Bone marrow (tissue), 2 donors: ENCODE results near the gene PRAC1.
A peak's percentile ranks its signal among the peaks of the same experiment; 100 is the strongest.

Experiments
- DNase-seq, 2 donors: peaks; one replicate each; lab custom pipeline; 2025; lab: John Stamatoyannopoulos, UW

The PRAC1 gene

GRCh38 chr17:48722201-48722907 is at the start of gene PRAC1:
PRAC1 (minus strand) TSS chr17:48722518; CDS start chr17:48722392, 126 bp downstream.
- DNase-seq: no peak

- no peak for DNase-seq
Observed at GRCh38 chr17:48770954-48771353, 48.6 kb upstream of the PRAC1 start.

GRCh38 chr17:48769009-48769675 is 46.8 kb upstream of the PRAC1 start:
- DNase-seq: no peak

DNA sequence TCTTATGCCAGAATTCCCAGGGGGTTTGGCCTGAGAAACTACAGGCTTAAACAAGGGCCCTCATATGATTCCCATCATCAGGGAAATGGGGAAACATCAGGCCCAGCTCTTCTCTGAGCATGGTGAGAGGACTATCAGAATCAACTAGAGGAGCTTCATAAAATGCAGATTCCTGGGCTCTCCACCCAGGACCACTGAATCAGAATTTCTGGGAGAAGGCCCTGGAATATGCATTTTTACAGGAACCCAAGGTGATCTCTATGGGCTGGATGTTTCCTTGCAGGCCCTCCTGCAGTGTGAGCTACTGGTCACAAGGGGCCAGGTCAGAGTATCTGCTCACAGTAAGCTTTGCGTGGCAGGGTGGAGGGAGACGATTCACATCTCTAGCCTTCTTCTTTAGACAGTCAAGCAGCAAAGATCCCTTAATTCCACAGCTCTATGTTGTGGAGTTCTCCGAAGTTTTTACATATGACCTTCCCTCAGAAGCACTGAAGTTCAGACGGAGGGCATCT is 45.0 kb upstream of the PRAC1 start:
- DNase-seq: no peak

DNA sequence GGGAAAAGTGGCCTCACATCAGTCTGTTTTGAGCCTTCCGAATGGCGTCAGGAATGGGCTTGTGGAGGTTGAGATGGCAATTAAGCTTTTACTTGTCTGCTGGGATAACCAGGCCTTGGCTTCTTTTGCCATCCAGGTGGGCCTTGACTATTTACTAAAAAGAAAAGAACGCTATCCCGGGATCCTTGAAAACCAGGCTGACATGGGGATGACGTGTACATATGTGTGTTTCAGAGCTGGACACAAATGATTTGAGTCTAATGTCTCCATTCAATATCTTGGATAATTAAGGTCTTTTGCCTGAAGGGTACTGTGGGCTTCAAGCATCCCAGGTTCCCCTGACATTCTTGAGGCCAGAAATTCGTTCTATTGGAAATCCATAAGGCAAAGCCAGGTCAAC is 38.8 kb upstream of the PRAC1 start:
- no peak for DNase-seq

DNA sequence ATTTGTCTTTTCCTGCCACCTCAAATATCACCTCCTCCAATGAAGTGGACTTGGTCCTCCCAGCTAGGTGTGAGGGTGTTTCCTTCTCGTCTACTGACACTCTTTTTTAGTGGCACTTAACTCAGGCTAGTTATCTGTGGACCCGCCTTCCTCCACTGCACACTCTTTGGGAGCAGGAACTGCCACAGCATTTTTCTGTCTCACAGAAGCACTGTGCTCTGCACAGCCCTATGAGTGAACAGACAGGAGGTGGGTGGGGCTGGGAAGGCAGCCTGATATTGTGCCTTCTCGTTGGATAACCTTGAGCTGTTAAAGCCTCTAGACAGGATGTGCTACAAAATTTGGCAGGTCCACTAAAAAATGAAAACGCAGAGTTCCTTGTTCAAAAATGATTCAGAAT is 38.1 kb upstream of the PRAC1 start:
- DNase-seq: no peak

- DNase-seq: no peak
Observed at GRCh38 chr17:48759288-48759687, 37.0 kb upstream of the PRAC1 start.

GRCh38 chr17:48757524-48757961 is 35.2 kb upstream of the PRAC1 start:
- DNase-seq: no peak

GRCh38 chr17:48756830-48757251 is 34.5 kb upstream of the PRAC1 start:
- peak in 1 of 2 donors; percentile 44 for DNase-seq

DNA sequence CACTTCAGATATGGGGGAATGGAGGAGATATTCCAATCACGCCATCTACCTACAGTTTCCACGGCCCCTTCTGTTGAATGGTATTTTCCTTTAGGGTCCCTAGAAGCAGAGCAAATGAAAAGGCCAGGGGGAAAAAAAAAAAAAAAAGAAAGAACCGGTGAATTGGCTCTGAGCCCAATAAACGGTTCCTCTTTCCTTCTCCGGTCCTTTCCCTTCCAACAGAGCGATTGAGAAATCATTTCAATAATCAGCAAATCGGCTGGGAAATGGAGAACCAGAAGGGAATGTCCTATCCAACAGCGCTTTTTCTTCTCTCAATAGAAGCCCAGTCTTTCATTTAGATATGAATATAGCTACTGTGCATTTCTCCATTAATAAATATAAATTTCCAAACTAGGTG is 33.0 kb upstream of the PRAC1 start:
- DNase-seq: no peak

GRCh38 chr17:48754500-48755261 is 32.4 kb upstream of the PRAC1 start:
- DNase-seq: no peak

- no peak for DNase-seq
Observed at GRCh38 chr17:48753794-48754499, 31.6 kb upstream of the PRAC1 start.

GRCh38 chr17:48752399-48753288 is 30.3 kb upstream of the PRAC1 start:
- no peak for DNase-seq

- no peak for DNase-seq
Observed at GRCh38 chr17:48751733-48752398, 29.5 kb upstream of the PRAC1 start.

DNA sequence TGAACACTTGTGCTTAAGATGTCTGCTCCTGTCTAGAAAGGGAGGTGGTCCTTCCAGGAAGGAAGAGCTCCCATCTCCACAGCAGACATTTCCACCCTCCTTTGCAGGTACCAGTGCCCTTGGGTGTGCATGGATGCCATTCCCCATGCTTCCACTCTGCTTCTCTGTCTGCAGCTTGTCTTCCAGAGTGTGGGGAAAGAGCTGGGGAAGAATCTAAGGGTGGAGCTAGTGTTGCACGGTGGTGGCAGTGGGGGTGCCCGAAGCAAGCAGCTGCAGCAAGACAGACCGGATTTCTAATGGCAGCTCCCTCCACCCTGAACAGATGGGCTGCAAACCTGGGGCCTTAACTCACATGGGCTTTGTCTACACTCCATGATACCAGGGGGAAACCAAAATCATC is 28.9 kb upstream of the PRAC1 start:
- DNase-seq: no peak

DNA sequence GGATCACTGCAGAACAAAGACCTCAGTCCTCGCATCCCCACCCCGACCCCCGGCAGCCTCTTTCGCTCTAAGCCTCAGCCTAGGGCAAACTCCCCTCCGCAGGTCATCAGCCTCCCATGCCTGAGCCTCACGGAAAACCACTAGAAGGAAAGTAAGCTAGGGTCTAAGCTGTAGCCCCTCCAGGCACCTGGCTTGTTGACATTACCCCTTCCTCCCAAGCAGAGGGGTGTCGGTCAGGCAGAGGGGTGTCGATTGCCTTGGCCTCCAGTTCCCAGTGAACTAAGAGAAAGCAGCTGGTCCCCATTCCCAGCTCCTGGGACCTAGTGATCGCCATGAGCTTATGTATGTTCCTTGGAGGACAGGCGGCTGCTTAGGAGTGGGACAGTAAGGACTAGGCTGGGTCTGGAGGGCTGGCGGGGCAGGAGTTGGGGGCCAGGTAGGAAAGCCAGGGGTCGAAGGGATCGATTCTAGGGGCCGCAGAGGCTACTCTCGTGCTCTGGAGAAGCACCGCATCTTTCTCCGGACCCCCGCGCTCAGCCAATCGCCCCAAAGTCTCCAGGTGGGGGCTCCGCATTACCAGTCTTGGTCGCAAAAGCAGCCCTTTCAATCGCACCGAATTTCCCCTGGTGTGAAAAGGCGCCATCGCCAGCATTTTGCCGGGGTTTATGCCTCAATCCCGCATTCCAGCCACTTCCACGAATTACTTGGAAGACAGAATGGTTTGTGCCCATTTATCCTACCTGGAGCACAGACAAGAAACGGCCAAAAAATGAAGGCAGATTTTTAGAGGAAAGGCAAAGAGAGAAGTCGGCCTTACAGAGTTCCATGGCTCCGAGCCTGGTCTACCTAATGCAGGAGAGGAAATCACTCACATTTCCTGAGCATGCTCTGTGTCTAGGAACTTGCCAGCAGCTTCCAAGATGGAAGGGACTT is 27.6 kb upstream of the PRAC1 start:
- DNase-seq: no peak

DNA sequence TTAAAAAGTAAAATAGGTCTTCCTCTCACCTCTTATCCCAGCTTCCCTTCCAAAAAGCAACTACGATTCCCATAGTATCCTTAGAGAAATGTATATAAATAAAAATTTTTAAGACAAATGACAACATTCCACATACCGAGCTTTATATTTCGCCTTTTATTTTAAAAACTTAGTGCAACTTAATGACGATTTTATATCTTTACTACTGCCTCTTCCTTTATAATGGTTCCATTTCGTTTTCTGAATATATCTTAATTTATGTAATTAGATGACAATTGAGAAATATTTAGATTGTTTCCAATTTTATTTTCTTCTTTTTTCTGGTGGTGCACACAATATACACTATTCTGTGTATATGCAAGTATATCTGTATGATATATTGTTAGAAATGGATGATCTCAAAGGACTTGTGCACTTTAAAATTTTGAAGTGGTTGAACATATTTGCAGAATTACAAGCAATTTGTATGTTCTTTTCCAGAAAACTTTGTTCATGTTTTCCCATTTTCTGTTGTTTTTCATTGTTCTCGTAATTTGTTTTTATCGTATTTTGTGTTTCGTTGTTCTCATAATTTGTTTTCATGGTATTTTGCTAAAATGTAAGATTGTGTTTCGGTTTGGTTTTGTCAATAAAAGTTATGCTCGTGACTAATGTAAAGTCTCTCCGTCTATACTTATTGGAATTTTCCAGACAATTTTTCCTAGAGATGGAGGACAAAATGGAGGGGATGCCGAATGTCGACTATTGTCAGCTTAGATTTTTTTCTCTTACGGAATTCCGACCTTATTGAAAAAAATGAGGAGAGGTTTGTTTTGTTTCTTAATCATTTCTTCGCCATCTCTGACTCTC is 26.6 kb upstream of the PRAC1 start:
- no peak for DNase-seq
